ENCODE results near the gene VWA8. TPM values are rescaled to one million over a fixed set of nuclear protein-coding genes. Genes with fewer than 3 reads are reported as not detected.

The VWA8 gene
- total and polyA plus RNA-seq, 9 donors, result 6.5 to 16.0 (median 9.3) TPM

- Histone ChIP-seq H3K4me3 (ENCODE audit: low read length) (no peak overlapping the region), H3K4me1 (ENCODE audit: control insufficient read depth, insufficient read depth, low read length) (no peaks in the 10 kb centered on the region), H3K27me3 (ENCODE audit: control insufficient read depth, insufficient read depth, low read length) (no peaks in the 10 kb centered on the region), H3K36me3 (ENCODE audit: control insufficient read depth, insufficient read depth, low read length) (no peaks in the 10 kb centered on the region), H3K27ac (ENCODE audit: low read length) (no peak overlapping the region), H3K9me3 (replicated peaks; ENCODE audit: control insufficient read depth, low read depth, low read length) (no peaks in the 10 kb centered on the region)
- DNase-seq, result no peak
- 87% methylated on average over 3 of the region's 3 CpGs for WGBS (ENCODE audit: insufficient coverage)
These were observed 432.9 kb downstream of the VWA8 start for GRCh38 chr13:41528021-41528420.

GRCh38 chr13:41520660-41521630 is 440.0 kb downstream of the VWA8 start:
- no peak for DNase-seq
- H3K27me3 ChIP-seq (ENCODE audit: control insufficient read depth, insufficient read depth, low read length), result peaks cover 2% of the 10 kb centered on the region
- H3K36me3 ChIP-seq (ENCODE audit: control insufficient read depth, insufficient read depth, low read length), result no peaks in the 10 kb centered on the region
- H3K9me3 ChIP-seq (replicated peaks; ENCODE audit: control insufficient read depth, low read depth, low read length), result no peaks in the 10 kb centered on the region
- H3K4me1 ChIP-seq (ENCODE audit: control insufficient read depth, insufficient read depth, low read length), result no peaks in the 10 kb centered on the region
- H3K27ac ChIP-seq (ENCODE audit: low read length), result no peak overlapping the region
- no peak overlapping the region for H3K4me3 ChIP-seq (ENCODE audit: low read length)
- 80% methylated on average over 11 of the region's 15 CpGs for WGBS (ENCODE audit: insufficient coverage)

GRCh38 chr13:41520016-41520659 is 440.8 kb downstream of the VWA8 start:
- WGBS (ENCODE audit: insufficient coverage), result 81% methylated on average over 3 of the region's 7 CpGs
- no peaks in the 10 kb centered on the region for H3K4me1 ChIP-seq (ENCODE audit: control insufficient read depth, insufficient read depth, low read length)
- H3K9me3 ChIP-seq (replicated peaks; ENCODE audit: control insufficient read depth, low read depth, low read length), result no peaks in the 10 kb centered on the region
- no peak overlapping the region for H3K27ac ChIP-seq (ENCODE audit: low read length)
- peaks cover 2% of the 10 kb centered on the region for H3K27me3 ChIP-seq (ENCODE audit: control insufficient read depth, insufficient read depth, low read length)
- no peak overlapping the region for H3K4me3 ChIP-seq (ENCODE audit: low read length)
- DNase-seq, result peak; percentile 32
- H3K36me3 ChIP-seq (ENCODE audit: control insufficient read depth, insufficient read depth, low read length), result no peaks in the 10 kb centered on the region

Other genes starting within 250 kb of the VWA8 start
- gene DGKH, start 87.5 kb upstream of the VWA8 start, total RNA-seq, result 5.1 TPM
- gene DGKH, start 87.5 kb upstream of the VWA8 start, polyA plus RNA-seq (ENCODE audit: insufficient read depth in 1 of 8, insufficient read length in 8 of 8, low replicate concordance in 1 of 8), result 1 to 10 TPM; 2.4 to 4.7 (median 2.8) TPM